K562 (cell line): ENCODE data around the gene FPGS. TPM values are rescaled to one million over a fixed set of nuclear protein-coding genes. Genes with fewer than 3 reads are reported as not detected.
A peak's percentile ranks its signal among the peaks of the same experiment; 100 is the strongest.

Experiments
- CBX1 ChIP-seq: sonication (generic); IDR thresholded peaks from 2 replicates; pipeline ENCODE4 v1.6.1; 2016; ENCODE audit warnings: antibody characterized with exemption, low read depth, mild to moderate bottlenecking
- CBX3 ChIP-seq, 2 experiments: IDR thresholded peaks; 1 replicate in 1 of 2; 2 replicates in 1 of 2; pipeline ENCODE4 v1.6.1; 2012; ENCODE audit warnings: inconsistent platforms in 2 of 2, low read length in 2 of 2, borderline replicate concordance in 1 of 2, control low read depth in 1 of 2
- JUND ChIP-seq, 2 experiments: IDR thresholded peaks; 2 replicates in 1 of 2; 3 replicates in 1 of 2; pipeline ENCODE4 v1.6.1; 2011; ENCODE audit warnings: borderline replicate concordance in 2 of 2, low read depth in 2 of 2, low read length in 2 of 2, improper control_type of control experiment in 1 of 2, missing biosample characterization in 1 of 2, missing genetic modification characterization in 1 of 2, missing genetic modification reagents in 1 of 2
- NFE2L1 ChIP-seq: fragments of 450-650 bp; IDR thresholded peaks from 2 replicates; pipeline ENCODE4 v1.6.1; 2016; ENCODE audit warnings: missing genetic modification characterization, low read depth, mild to moderate bottlenecking, missing compliant biosample characterization, moderate library complexity, borderline replicate concordance
- SMARCB1 ChIP-seq: IDR thresholded peaks from 2 replicates; pipeline ENCODE4 v1.6.1; 2011; ENCODE audit warnings: improper control_type of control experiment, low read depth; ENCODE audit not compliant: insufficient read length
- SRSF7 ChIP-seq: fragments of 200-400 bp; formaldehyde crosslinking; optimal IDR thresholded peaks from 2 replicates; pipeline ENCODE3; 2017; ENCODE audit warnings: mild to moderate bottlenecking, low read depth, low read length
- TCF3 ChIP-seq: sonication (generic); formaldehyde crosslinking; IDR thresholded peaks from 2 replicates; pipeline ENCODE4 v1.4.0; 2020; ENCODE audit warnings: mild to moderate bottlenecking, missing genetic modification reagents
- TOE1 ChIP-seq, 2 experiments: fragments of 450-650 bp in 1 of 2; sonication (generic) in 1 of 2; formaldehyde crosslinking in 1 of 2; IDR thresholded peaks; 2 replicates each; pipeline versions ENCODE4 v1.7.1 to v1.8.0; 2016 to 2022; ENCODE audit warnings: borderline replicate concordance in 2 of 2, mild to moderate bottlenecking in 2 of 2, antibody characterized with exemption in 1 of 2, inconsistent platforms in 1 of 2, low read depth in 1 of 2, missing genetic modification reagents in 1 of 2, moderate library complexity in 1 of 2
- XRCC3 ChIP-seq: fragments of 450-650 bp; IDR thresholded peaks from 2 replicates; pipeline ENCODE4 v1.6.1; 2017; ENCODE audit warnings: mild to moderate bottlenecking, moderate library complexity
- polyA plus RNA-seq, 8 experiments: library from polyadenylated mRNA; depleted of rRNA in 4 of 8; stranded (reverse) in 5 of 8; unstranded in 3 of 8; fragments of >200 nt; fragmentation: Nextera tagmentation in 2 of 8; fragmentation: Illumina TruSeq in 1 of 8; extraction: Ambion mirVana in 2 of 8; extraction: Trizol in 1 of 8; gene quantifications; 2 replicates each; pipeline versions ENCODE4 v1.2.1 to v1.2.3, GENCODE V29; 2011 to 2014; ENCODE audit warnings: inconsistent platforms in 1 of 8, missing spikeins in 1 of 8
- total RNA-seq, 7 experiments: library from RNA; depleted of rRNA in 6 of 7; stranded (reverse); fragments of >200 nt in 6 of 7; fragmentation: Illumina TruSeq in 2 of 7; extraction: Trizol in 2 of 7; gene quantifications; 2 replicates each; pipeline versions ENCODE4 v1.2.1 to v1.2.3, GENCODE V29; 2011 to 2021; ENCODE audit warnings: low replicate concordance in 1 of 7
- TF ChIP-seq, protein P1 (sequence below): sonication (generic); formaldehyde crosslinking; IDR thresholded peaks from 2 replicates; pipeline ENCODE4 v1.5.0; 2020; ENCODE audit warnings: missing genetic modification reagents
- TF ChIP-seq, protein P2 (sequence below): IDR thresholded peaks from 3 replicates; pipeline ENCODE4 v1.6.1; 2011; ENCODE audit warnings: borderline replicate concordance, mild to moderate bottlenecking, moderate library complexity; ENCODE audit not compliant: insufficient read length; ENCODE audit errors: extremely low read depth
- TF ChIP-seq, protein P3 (sequence below), 2 experiments: fragments of 450-650 bp; IDR thresholded peaks; 2 replicates each; pipeline ENCODE4 v1.6.1; 2018; ENCODE audit warnings: mild to moderate bottlenecking in 2 of 2, low read depth in 1 of 2; ENCODE audit not compliant: partially characterized antibody in 2 of 2

Gene FPGS
- total and polyA plus RNA-seq, 9 of the 15 experiments (the other 6 are each of a cell fraction or from before 2014, with no cell fraction given), result 0.84 to 86.4 (median 59.2) TPM

DNA sequence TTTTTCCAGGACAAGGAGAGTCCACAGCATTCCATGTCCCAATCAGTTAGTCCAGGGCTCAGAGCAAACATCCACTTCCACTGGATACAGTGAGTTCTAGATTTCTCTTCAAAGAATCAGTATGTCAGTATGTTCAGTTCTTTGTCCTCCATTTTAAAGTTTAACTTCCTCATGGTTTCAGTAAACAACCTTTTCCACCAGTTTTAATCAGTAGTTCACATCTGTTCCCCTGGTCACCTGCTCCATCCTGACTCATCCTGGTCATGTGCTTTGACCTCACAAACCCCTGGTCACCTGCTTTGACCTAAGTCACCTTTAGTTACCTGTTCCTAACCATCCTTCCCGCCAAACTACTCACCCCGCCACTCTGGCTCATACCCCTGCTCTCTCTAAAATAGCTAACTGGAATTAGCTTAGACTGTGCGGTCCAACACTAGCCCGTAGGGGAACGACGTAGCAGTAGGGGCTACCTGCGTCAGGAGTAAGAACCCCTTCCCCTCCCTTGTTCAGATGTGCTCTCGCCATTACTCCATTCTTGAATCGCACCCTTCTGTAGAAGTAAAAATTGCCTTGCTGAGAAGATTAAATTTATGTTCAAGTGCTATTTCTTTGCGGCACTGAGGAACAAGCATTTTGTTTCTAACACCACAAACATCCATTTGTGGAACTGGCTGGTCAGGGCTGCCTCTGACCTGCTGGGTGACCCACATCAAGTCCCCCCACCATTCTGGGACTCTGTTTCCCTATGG, 46.2 kb downstream of the FPGS start (continued):
- TF ChIP-seq CBX3 (IDR thresholded peaks at IDR 0.05; ENCODE audit: borderline replicate concordance in 1 of 2, low read length in 2 of 2) (peak in 1 of 2 experiments; percentile 99; a peak in 2 of 3 replicates), NFE2L1 (tag) (no peak), TCF3 (CRISPR knock-in tag) (peak; percentile 40; the same call in 1 of the 2 replicates), SMARCB1 (no peak), SRSF7 (no peak), TOE1 (IDR thresholded peaks at IDR 0.05; ENCODE audit: borderline replicate concordance) (peak; percentile 49; the same call in 1 of the 2 replicates), TOE1 (CRISPR knock-in tag; IDR thresholded peaks at IDR 0.05; ENCODE audit: borderline replicate concordance, low read depth) (no peak), CBX1 (peak; percentile 85), JUND (IDR thresholded peaks at IDR 0.05; ENCODE audit: borderline replicate concordance, low read depth, low read length) (peak; percentile 32; the same call in 1 of the 2 replicates), JUND (tag; IDR thresholded peaks at IDR 0.05; ENCODE audit: borderline replicate concordance, low read depth, low read length) (peak; percentile 52; the same call in 1 of the 3 replicates), XRCC3 (no peak; the same call in 1 of the 2 replicates)
- TF ChIP-seq, protein P1, sequence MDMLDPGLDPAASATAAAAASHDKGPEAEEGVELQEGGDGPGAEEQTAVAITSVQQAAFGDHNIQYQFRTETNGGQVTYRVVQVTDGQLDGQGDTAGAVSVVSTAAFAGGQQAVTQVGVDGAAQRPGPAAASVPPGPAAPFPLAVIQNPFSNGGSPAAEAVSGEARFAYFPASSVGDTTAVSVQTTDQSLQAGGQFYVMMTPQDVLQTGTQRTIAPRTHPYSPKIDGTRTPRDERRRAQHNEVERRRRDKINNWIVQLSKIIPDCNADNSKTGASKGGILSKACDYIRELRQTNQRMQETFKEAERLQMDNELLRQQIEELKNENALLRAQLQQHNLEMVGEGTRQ (CRISPR knock-in tag), result 0 out of 2 replicates have a peak, but pooled peaks have one; percentile 9
- TF ChIP-seq, protein P2, sequence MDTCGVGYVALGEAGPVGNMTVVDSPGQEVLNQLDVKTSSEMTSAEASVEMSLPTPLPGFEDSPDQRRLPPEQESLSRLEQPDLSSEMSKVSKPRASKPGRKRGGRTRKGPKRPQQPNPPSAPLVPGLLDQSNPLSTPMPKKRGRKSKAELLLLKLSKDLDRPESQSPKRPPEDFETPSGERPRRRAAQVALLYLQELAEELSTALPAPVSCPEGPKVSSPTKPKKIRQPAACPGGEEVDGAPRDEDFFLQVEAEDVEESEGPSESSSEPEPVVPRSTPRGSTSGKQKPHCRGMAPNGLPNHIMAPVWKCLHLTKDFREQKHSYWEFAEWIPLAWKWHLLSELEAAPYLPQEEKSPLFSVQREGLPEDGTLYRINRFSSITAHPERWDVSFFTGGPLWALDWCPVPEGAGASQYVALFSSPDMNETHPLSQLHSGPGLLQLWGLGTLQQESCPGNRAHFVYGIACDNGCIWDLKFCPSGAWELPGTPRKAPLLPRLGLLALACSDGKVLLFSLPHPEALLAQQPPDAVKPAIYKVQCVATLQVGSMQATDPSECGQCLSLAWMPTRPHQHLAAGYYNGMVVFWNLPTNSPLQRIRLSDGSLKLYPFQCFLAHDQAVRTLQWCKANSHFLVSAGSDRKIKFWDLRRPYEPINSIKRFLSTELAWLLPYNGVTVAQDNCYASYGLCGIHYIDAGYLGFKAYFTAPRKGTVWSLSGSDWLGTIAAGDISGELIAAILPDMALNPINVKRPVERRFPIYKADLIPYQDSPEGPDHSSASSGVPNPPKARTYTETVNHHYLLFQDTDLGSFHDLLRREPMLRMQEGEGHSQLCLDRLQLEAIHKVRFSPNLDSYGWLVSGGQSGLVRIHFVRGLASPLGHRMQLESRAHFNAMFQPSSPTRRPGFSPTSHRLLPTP, result no peak
- TF ChIP-seq, protein P3, sequence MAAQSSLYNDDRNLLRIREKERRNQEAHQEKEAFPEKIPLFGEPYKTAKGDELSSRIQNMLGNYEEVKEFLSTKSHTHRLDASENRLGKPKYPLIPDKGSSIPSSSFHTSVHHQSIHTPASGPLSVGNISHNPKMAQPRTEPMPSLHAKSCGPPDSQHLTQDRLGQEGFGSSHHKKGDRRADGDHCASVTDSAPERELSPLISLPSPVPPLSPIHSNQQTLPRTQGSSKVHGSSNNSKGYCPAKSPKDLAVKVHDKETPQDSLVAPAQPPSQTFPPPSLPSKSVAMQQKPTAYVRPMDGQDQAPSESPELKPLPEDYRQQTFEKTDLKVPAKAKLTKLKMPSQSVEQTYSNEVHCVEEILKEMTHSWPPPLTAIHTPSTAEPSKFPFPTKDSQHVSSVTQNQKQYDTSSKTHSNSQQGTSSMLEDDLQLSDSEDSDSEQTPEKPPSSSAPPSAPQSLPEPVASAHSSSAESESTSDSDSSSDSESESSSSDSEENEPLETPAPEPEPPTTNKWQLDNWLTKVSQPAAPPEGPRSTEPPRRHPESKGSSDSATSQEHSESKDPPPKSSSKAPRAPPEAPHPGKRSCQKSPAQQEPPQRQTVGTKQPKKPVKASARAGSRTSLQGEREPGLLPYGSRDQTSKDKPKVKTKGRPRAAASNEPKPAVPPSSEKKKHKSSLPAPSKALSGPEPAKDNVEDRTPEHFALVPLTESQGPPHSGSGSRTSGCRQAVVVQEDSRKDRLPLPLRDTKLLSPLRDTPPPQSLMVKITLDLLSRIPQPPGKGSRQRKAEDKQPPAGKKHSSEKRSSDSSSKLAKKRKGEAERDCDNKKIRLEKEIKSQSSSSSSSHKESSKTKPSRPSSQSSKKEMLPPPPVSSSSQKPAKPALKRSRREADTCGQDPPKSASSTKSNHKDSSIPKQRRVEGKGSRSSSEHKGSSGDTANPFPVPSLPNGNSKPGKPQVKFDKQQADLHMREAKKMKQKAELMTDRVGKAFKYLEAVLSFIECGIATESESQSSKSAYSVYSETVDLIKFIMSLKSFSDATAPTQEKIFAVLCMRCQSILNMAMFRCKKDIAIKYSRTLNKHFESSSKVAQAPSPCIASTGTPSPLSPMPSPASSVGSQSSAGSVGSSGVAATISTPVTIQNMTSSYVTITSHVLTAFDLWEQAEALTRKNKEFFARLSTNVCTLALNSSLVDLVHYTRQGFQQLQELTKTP (IDR thresholded peaks at IDR 0.05; ENCODE audit: low read depth in 1 of 2, partially characterized antibody in 2 of 2), result peak in 1 of 2 experiments; percentile 52
